Lung (tissue), 12 donors: ENCODE data around the gene BARX2. TPM values are rescaled to one million over a fixed set of nuclear protein-coding genes. Genes with fewer than 3 reads are reported as not detected.

Source experiments
- ATAC-seq: fragments of 200-7000 bp; cut with Tn5 transposase; one replicate; pipeline ENCODE4 v1.9.1; 2020; ENCODE audit warnings: moderate number of reproducible peaks; ENCODE audit not compliant: insufficient read depth, low FRiP score
- DNase-seq, 3 donors: peaks; one replicate each; pipeline ENCODE4 v3.0.0-alpha.2; 2013 to 2017
- H3K27ac ChIP-seq, 2 donors: one replicate each; pipeline ENCODE4 v1.5.1; 2013; ENCODE audit warnings: mild to moderate bottlenecking in 2 of 2, moderate library complexity in 2 of 2, control low read depth in 1 of 2, inconsistent platforms in 1 of 2, low read depth in 1 of 2, low read length in 1 of 2
- H3K27me3 ChIP-seq, 3 donors: one replicate each; pipeline ENCODE4 v1.5.1; 2013; ENCODE audit warnings: low read length in 2 of 3; ENCODE audit not compliant: control insufficient read depth in 3 of 3, insufficient read depth in 3 of 3
- H3K36me3 ChIP-seq, 4 donors: one replicate each; pipeline ENCODE4 v1.5.1; 2013; ENCODE audit warnings: low read length in 4 of 4, mild to moderate bottlenecking in 1 of 4, moderate library complexity in 1 of 4; ENCODE audit not compliant: control insufficient read depth in 4 of 4, insufficient read depth in 4 of 4
- H3K4me1 ChIP-seq, 5 donors: one replicate each; pipeline ENCODE4 v1.5.1; 2013; ENCODE audit warnings: low read length in 5 of 5, mild to moderate bottlenecking in 2 of 5, moderate library complexity in 1 of 5; ENCODE audit not compliant: control insufficient read depth in 5 of 5, insufficient read depth in 5 of 5
- H3K4me3 ChIP-seq: one replicate; pipeline ENCODE4 v1.5.1; 2013; ENCODE audit warnings: mild to moderate bottlenecking, control low read depth, moderate library complexity
- H3K9ac ChIP-seq, 2 donors: one replicate each; pipeline ENCODE4 v1.5.1; 2013; ENCODE audit warnings: low read length in 2 of 2, control low read depth in 1 of 2; ENCODE audit not compliant: insufficient read depth in 1 of 2
- H3K9me3 ChIP-seq, 4 donors: one replicate each; pipeline ENCODE4 v1.5.1; 2013; ENCODE audit warnings: low read length in 3 of 4, mild to moderate bottlenecking in 1 of 4, moderate library complexity in 1 of 4; ENCODE audit not compliant: control insufficient read depth in 4 of 4, insufficient read depth in 3 of 4
- CTCF ChIP-seq: IDR thresholded peaks from 2 replicates; pipeline ENCODE4 v1.5.1; 2012; ENCODE audit warnings: mild to moderate bottlenecking; ENCODE audit errors: control extremely low read depth, extremely low read depth
- WGBS, 2 donors: extraction: QIAGEN DNeasy Blood & Tissue Kit; methylation state at CpG; one replicate each; pipeline ENCODE4 v1.1.7; 2013; 5-methylcytosine and 5-hydroxymethylcytosine counted together
- polyA plus RNA-seq, 2 donors: library from polyadenylated mRNA; stranded (reverse); fragments of 200-250 nt; gene quantifications; one replicate each; pipeline ENCODE4 v1.2.1, GENCODE V29; 2013
- total RNA-seq, 2 donors: library from RNA; depleted of rRNA in 1 of 2; stranded (reverse); fragments of >200 nt in 1 of 2; gene quantifications; one replicate each; pipeline ENCODE4 v1.2.1, GENCODE V29; 2014 to 2021
- donor health status: control.
- donor health status: control.
- donor health status: Bipolar disorder and iron deficiency.
- donor health status: healthy.
- donor health status: DM: yes; HTN: yes; CAD: no.

BARX2 gene
- total and polyA plus RNA-seq, 4 donors, result 0.39 to 1.1 (median 0.75) TPM

DNA sequence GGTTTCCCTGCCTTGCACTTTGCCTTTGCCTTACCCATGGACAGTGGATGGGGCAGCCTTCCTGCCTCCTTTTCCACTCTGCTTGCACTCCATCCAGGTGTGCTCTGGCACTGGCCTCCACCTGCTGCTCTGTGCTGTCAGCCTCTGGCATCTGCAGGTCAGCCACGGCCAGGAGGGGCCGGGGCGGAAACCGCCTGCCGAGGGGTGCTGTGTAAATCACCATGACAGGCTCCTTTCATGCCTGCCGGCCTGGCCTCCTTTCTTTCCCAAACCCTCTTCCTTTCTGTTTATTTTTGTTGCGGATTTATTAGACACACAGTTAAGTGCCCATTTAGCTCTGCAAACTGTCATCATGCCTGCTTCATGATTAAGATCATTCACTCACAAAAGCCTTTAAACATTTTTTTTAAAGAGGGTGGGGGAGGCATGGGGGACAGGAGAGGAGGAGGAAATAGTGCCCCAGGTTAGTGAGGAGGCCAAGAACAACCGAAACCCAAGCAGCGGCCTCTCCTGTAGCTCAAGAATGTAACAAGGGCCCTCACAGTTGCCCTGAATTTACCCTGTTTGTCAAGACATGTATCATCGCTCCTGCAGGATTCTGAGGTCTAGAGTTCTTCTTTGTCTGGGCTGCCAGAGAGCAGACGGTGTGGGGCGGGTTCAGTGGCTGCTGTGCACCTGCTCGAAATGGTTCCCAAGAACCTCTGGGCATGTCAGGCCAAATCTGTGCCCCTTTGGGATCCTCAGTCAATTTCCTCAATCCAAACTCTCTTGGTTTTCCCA lies 83.3 kb downstream of the BARX2 start:
- Histone ChIP-seq H3K9ac (no peak overlapping the region), H3K36me3 (no peaks in the 10 kb centered on the region), H3K27me3 (no peaks in the 10 kb centered on the region), H3K4me1 (peaks cover 0 to 10% (median 5%) of the 10 kb centered on the region in 5 donors), H3K27ac (no peak overlapping the region), H3K4me3 (no peak overlapping the region), H3K9me3 (peaks cover 0 to 4% (median 0%) of the 10 kb centered on the region in 4 donors)
- 30 to 41% methylated on average over 13 of the region's 13 CpGs for WGBS, 2 donors
- ATAC-seq (peak; percentile 9), DNase-seq (peak in 1 of 3 donors; percentile 24)
- no peak for TF ChIP-seq CTCF

DNA sequence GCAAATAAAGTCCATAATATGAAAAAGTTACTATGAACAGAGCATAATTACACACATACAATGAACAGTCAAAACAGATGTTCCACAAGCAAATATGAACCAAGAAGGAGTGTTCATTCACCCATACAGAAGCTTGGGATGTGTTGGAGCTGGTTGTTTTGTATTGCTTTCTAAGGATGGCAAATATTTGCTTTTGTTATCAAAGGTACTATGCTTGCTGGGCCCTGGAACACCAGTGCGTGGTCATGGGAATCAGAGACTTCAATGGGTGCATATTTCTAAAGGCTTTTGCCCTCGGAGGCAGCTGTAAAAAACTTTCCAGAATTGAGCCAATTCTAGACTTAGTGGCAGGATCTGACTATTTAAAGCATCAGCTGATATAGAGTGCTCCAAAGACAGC lies 85.1 kb downstream of the BARX2 start:
- 67 to 86% methylated on average over 2 of the region's 2 CpGs for WGBS, 2 donors
- no peaks in the 10 kb centered on the region for H3K27me3 ChIP-seq
- H3K4me3 ChIP-seq, result no peak overlapping the region
- no peak for TF ChIP-seq CTCF
- H3K9ac ChIP-seq, result no peak overlapping the region
- H3K9me3 ChIP-seq, result peaks cover 0 to 4% (median 0%) of the 10 kb centered on the region in 4 donors
- no peaks in the 10 kb centered on the region for H3K36me3 ChIP-seq
- ATAC-seq, result no peak
- DNase-seq, result no peak
- H3K27ac ChIP-seq, result no peak overlapping the region
- H3K4me1 ChIP-seq, result peaks cover 0 to 8% (median 5%) of the 10 kb centered on the region in 5 donors

- no peak overlapping the region for H3K27ac ChIP-seq
- ATAC-seq, result no peak
- no peak for TF ChIP-seq CTCF
- 84 to 96% methylated on average over 1 of the region's 1 CpG for WGBS, 2 donors
- H3K4me3 ChIP-seq, result no peak overlapping the region
- no peaks in the 10 kb centered on the region for H3K4me1 ChIP-seq
- H3K27me3 ChIP-seq, result no peaks in the 10 kb centered on the region
- H3K9ac ChIP-seq, result no peak overlapping the region
- no peaks in the 10 kb centered on the region for H3K36me3 ChIP-seq
- no peaks in the 10 kb centered on the region for H3K9me3 ChIP-seq
- no peak for DNase-seq
These were observed 108.4 kb downstream of the BARX2 start for GRCh38 chr11:129484068-129484467.
